ENCODE results near the gene KCNH1. TPM values are rescaled to one million over a fixed set of nuclear protein-coding genes. Genes with fewer than 3 reads are reported as not detected.

KCNH1 gene
- total and polyA plus RNA-seq, 9 of the 15 experiments (the other 6 are each of a cell fraction or from before 2014, with no cell fraction given): not detected

GRCh38 chr1:210920716-210921694 lies 212.9 kb downstream of the KCNH1 start:
- no peaks in the 10 kb centered on the region for H3K79me2 ChIP-seq (ENCODE audit: control insufficient read depth, insufficient read depth, low read length)
- H3K9me1 ChIP-seq (ENCODE audit: control insufficient read depth, insufficient read depth, low read length): no peaks in the 10 kb centered on the region
- no peak overlapping the region for H3K4me2 ChIP-seq (ENCODE audit: insufficient read depth, low read length)
- no peaks in the 10 kb centered on the region for H3K36me3 ChIP-seq (ENCODE audit: control insufficient read depth, insufficient read depth, low read length)
- H3K9ac ChIP-seq (ENCODE audit: insufficient read depth in 1 of 2, low read depth in 2 of 2, low read length in 2 of 2): no peak overlapping the region
- WGBS (ENCODE audit: insufficient coverage, low coverage, missing lambda C conversion rate): 0% methylated on average over 5 of the region's 5 CpGs
- H3K9me3 ChIP-seq (replicated peaks; ENCODE audit: control insufficient read depth, insufficient read depth, low read depth, low read length): no peaks in the 10 kb centered on the region
- POLR2A ChIA-PET: interaction anchor here (0.7 kb wide), 1 partner anchor 505 kb away, joined by 3 read pairs; no protein-coding TSS in a partner anchor
- H4K20me1 ChIP-seq (replicated peaks; ENCODE audit: control insufficient read depth, insufficient read depth, low read length): no peaks in the 10 kb centered on the region
- in situ Hi-C loops (cut with MboI) (no loop called here), intact Hi-C loops (cut with micrococcal nuclease) (no loop called here)
- TF ChIP-seq MTA2 (IDR thresholded peaks at IDR 0.05; ENCODE audit: low read depth): 0 out of 2 replicates have a peak, but pooled peaks have one; percentile 38
- TF ChIP-seq, protein P1, sequence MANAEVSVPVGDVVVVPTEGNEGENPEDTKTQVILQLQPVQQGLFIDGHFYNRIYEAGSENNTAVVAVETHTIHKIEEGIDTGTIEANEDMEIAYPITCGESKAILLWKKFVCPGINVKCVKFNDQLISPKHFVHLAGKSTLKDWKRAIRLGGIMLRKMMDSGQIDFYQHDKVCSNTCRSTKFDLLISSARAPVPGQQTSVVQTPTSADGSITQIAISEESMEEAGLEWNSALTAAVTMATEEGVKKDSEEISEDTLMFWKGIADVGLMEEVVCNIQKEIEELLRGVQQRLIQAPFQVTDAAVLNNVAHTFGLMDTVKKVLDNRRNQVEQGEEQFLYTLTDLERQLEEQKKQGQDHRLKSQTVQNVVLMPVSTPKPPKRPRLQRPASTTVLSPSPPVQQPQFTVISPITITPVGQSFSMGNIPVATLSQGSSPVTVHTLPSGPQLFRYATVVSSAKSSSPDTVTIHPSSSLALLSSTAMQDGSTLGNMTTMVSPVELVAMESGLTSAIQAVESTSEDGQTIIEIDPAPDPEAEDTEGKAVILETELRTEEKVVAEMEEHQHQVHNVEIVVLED (CRISPR knock-in tag; IDR thresholded peaks at IDR 0.05): no peak
- no peak for TF ChIP-seq SREBF2 (CRISPR knock-in tag; IDR thresholded peaks at IDR 0.05)
- no peak for TF ChIP-seq YY1 (IDR thresholded peaks at IDR 0.05; ENCODE audit: borderline replicate concordance in 1 of 3, control insufficient read depth in 1 of 3, extremely low read depth in 1 of 3, insufficient read depth in 3 of 3, insufficient read length in 1 of 3, insufficient replicate concordance in 2 of 3, low read depth in 1 of 3, low read length in 2 of 3)
- peak; percentile 50 for TF ChIP-seq TCF3 (CRISPR knock-in tag; IDR thresholded peaks at IDR 0.05)
- no peak for TF ChIP-seq XRCC5 (IDR thresholded peaks at IDR 0.05; ENCODE audit: low read depth, low read length)
- TF ChIP-seq STAT5A (IDR thresholded peaks at IDR 0.05; ENCODE audit: borderline replicate concordance, low read length): peak; percentile 35; the same call in 1 of the 2 replicates
- TF ChIP-seq CTBP1 (IDR thresholded peaks at IDR 0.05; ENCODE audit: borderline replicate concordance): no peak
- TF ChIP-seq, protein P2, sequence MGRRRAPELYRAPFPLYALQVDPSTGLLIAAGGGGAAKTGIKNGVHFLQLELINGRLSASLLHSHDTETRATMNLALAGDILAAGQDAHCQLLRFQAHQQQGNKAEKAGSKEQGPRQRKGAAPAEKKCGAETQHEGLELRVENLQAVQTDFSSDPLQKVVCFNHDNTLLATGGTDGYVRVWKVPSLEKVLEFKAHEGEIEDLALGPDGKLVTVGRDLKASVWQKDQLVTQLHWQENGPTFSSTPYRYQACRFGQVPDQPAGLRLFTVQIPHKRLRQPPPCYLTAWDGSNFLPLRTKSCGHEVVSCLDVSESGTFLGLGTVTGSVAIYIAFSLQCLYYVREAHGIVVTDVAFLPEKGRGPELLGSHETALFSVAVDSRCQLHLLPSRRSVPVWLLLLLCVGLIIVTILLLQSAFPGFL (CRISPR knock-in tag; IDR thresholded peaks at IDR 0.05): no peak
- no peak for TF ChIP-seq FOXA3 (CRISPR knock-in tag; conservative IDR thresholded peaks at IDR 0.05 in 1 of 2, IDR thresholded peaks at IDR 0.05 in 1 of 2)
- TF ChIP-seq ARID1B (IDR thresholded peaks at IDR 0.05): peak; percentile 69
- TF ChIP-seq CBFA2T2 (conservative IDR thresholded peaks at IDR 0.05): 0 out of 2 replicates have a peak, but pooled peaks have one; percentile 44
- peak; percentile 75 for TF ChIP-seq CBFA2T3 (IDR thresholded peaks at IDR 0.05)
- peak; percentile 63; the same call in 1 of the 2 replicates for TF ChIP-seq TEAD4 (IDR thresholded peaks at IDR 0.05; ENCODE audit: low read length)
- TF ChIP-seq TEAD4 (CRISPR knock-in tag; IDR thresholded peaks at IDR 0.05; ENCODE audit: borderline replicate concordance): no peak
- TF ChIP-seq NFIC (IDR thresholded peaks at IDR 0.05): 0 out of 2 replicates have a peak, but pooled peaks have one; percentile 10
- no peak for TF ChIP-seq NFATC3 (IDR thresholded peaks at IDR 0.05)
- TF ChIP-seq TAL1 (IDR thresholded peaks at IDR 0.05): peak; percentile 70
- H2AFZ ChIP-seq (ENCODE audit: low read depth, low read length): peak overlapping the region; percentile 54; the same call in 1 of the 2 replicates
- no peak overlapping the region for H3K4me3 ChIP-seq
- H3K4me1 ChIP-seq (replicated peaks in 1 of 2; ENCODE audit: control insufficient read depth in 2 of 2, insufficient read depth in 2 of 2, low read length in 2 of 2): peaks cover 3 to 5% of the 10 kb centered on the region in 2 experiments; a peak in 2 of 5 replicates
- FAIRE-seq: peak; percentile 67
- CTCF ChIA-PET (ENCODE audit: low intra/inter-chr PET ratio): no interaction called here
- 0 out of 5 replicates have a peak, but pooled peaks cover 0 to 3% of the 10 kb centered on the region in 2 experiments for H3K27me3 ChIP-seq (ENCODE audit: control insufficient read depth in 2 of 2, insufficient read depth in 2 of 2, low read length in 2 of 2)
- ATAC-seq: peak; percentile 69
- H3K27ac ChIP-seq (ENCODE audit: extremely low read depth, low read depth, low read length): no peak overlapping the region
- BruUV-seq (replicated peaks): no TSS peak
- peak; percentile 6 to 37 (median 30) for DNase-seq (ENCODE audit: extremely low read depth in 1 of 4, low spot score in 3 of 4)
